Transverse colon (tissue), 4 donors: ENCODE measurements around the gene ZSWIM4. TPM values are rescaled to one million over a fixed set of nuclear protein-coding genes. Genes with fewer than 3 reads are reported as not detected.

Experiments
- DNase-seq: peaks from one replicate; pipeline ENCODE4 v3.0.0-alpha.2; 2019
- H3K27ac ChIP-seq, 4 donors: fragments of 200-600 bp; sonication (generic); 2 replicates each; pipeline ENCODE4 v1.5.1; 2016 to 2018; ENCODE audit warnings: inconsistent platforms in 4 of 4
- H3K27me3 ChIP-seq: fragments of 200-600 bp; sonication (generic); 2 replicates; pipeline ENCODE4 v1.5.1; 2017; ENCODE audit warnings: inconsistent platforms
- H3K36me3 ChIP-seq, 4 donors: fragments of 200-600 bp; sonication (generic); 2 replicates each; pipeline ENCODE4 v1.5.1; 2017 to 2019; ENCODE audit warnings: inconsistent platforms in 4 of 4
- H3K4me1 ChIP-seq, 4 donors: fragments of 200-600 bp; sonication (generic); 2 replicates each; pipeline ENCODE4 v1.5.1; 2017 to 2020; ENCODE audit warnings: inconsistent platforms in 4 of 4
- H3K4me3 ChIP-seq, 4 donors: fragments of 200-600 bp; sonication (generic); 1 replicate in 1 of 4; 2 replicates in 3 of 4; pipeline versions ENCODE4 v1.5.1 to v1.6.1; 2017 to 2019; ENCODE audit warnings: inconsistent platforms in 4 of 4
- H3K9me3 ChIP-seq, 2 donors: fragments of 200-600 bp; sonication (generic); 2 replicates each; pipeline ENCODE4 v1.5.1; 2017 to 2019; ENCODE audit warnings: inconsistent platforms in 2 of 2
- CTCF ChIP-seq, 5 experiments: fragments of 200-600 bp in 3 of 5; fragments of 450-650 bp in 2 of 5; sonication (generic) in 3 of 5; IDR thresholded peaks; 1 replicate in 2 of 5; 2 replicates in 3 of 5; pipeline ENCODE4 v1.5.1; 2016 to 2017; ENCODE audit warnings: antibody characterized with exemption in 5 of 5, inconsistent platforms in 3 of 5, mild to moderate bottlenecking in 2 of 5, moderate library complexity in 1 of 5
- EP300 ChIP-seq: sonication (generic); formaldehyde crosslinking; IDR thresholded peaks from one replicate; pipeline ENCODE4 v1.6.1; 2017; ENCODE audit warnings: antibody characterized with exemption, low read depth
- POLR2A ChIP-seq: fragments of 450-650 bp; IDR thresholded peaks from one replicate; pipeline ENCODE4 v1.6.1; 2016; ENCODE audit warnings: antibody characterized with exemption, mild to moderate bottlenecking, moderate library complexity
- POLR2AphosphoS5 ChIP-seq, 3 donors: sonication (generic); formaldehyde crosslinking; IDR thresholded peaks; one replicate each; pipeline ENCODE4 v1.6.1; 2016; ENCODE audit warnings: antibody characterized with exemption in 3 of 3
- WGBS, 2 donors: methylation state at CpG; one replicate each; pipeline ENCODE4 v1.1.5; 2018; ENCODE audit warnings: low coverage in 1 of 2; 5-methylcytosine and 5-hydroxymethylcytosine counted together
- in situ Hi-C, 4 donors: fragments of 200-750 bp; cut with MboI; loops; one replicate each; pipeline versions ENCODE4 v1.15.0 to v1.15.1; 2017; ENCODE audit warnings: low sequenced_read_pairs in 3 of 4, low pct_ligation_motif_present in 1 of 4, low pct_unique_long_range_greater_than_20kb in 1 of 4
- intact Hi-C: fragments of 100-400 bp; cut with DNase I; formaldehyde crosslinking; loops from one replicate; pipeline ENCODE4 v1.15.1; 2023; ENCODE audit warnings: low total_unique reads
- total RNA-seq, 4 donors: library from RNA; depleted of rRNA; stranded (reverse); fragments of >200 nt; gene quantifications; one replicate each; pipeline ENCODE4 v1.1.0, GENCODE V29; 2016

The ZSWIM4 gene
- total RNA-seq, 4 donors from 2014 or later, result 2.3 to 5.1 (median 2.9) TPM

- intact Hi-C loops, result no loop called here
- no peak for DNase-seq
- Histone ChIP-seq H3K36me3 (no peaks in the 10 kb centered on the region), H3K9me3 (no peaks in the 10 kb centered on the region), H3K27me3 (no peaks in the 10 kb centered on the region), H3K27ac (no peak overlapping the region), H3K4me1 (peaks cover 13 to 17% (median 16%) of the 10 kb centered on the region in 4 donors), H3K4me3 (no peak overlapping the region)
- WGBS, 2 donors, result 96 to 100% methylated on average over 2 to 47 of the region's 47 CpGs
- in situ Hi-C loops, result no loop called here
- TF ChIP-seq POLR2AphosphoS5 (IDR thresholded peaks at IDR 0.05) (no peak), EP300 (no peak), POLR2A (no peak), CTCF (IDR thresholded peaks at IDR 0.05) (no peak)
Measured at GRCh38 chr19:13830114-13830740, 35.0 kb downstream of the ZSWIM4 start.

GRCh38 chr19:13830741-13831536 is 35.7 kb downstream of the ZSWIM4 start:
- H3K36me3 ChIP-seq, result no peaks in the 10 kb centered on the region
- H3K27ac ChIP-seq, result no peak overlapping the region
- intact Hi-C loops (no loop called here), in situ Hi-C loops (no loop called here)
- TF ChIP-seq CTCF (IDR thresholded peaks at IDR 0.05) (no peak), POLR2AphosphoS5 (IDR thresholded peaks at IDR 0.05) (no peak), EP300 (no peak)
- H3K4me1 ChIP-seq, result peaks cover 13 to 22% (median 20%) of the 10 kb centered on the region in 4 donors
- 90 to 100% methylated on average over 11 to 32 of the region's 32 CpGs for WGBS, 2 donors
- no peaks in the 10 kb centered on the region for H3K27me3 ChIP-seq
- H3K9me3 ChIP-seq, result no peaks in the 10 kb centered on the region
- H3K4me3 ChIP-seq, result no peak overlapping the region
- no peak for DNase-seq

- Histone ChIP-seq H3K27ac (peak overlapping the region in 3 of 4 donors; percentile 99 to 100 (median 99)), H3K4me1 (peaks cover 13 to 30% (median 28%) of the 10 kb centered on the region in 4 donors), H3K9me3 (no peaks in the 10 kb centered on the region), H3K36me3 (no peaks in the 10 kb centered on the region), H3K27me3 (no peaks in the 10 kb centered on the region), H3K4me3 (no peak overlapping the region)
- TF ChIP-seq CTCF (IDR thresholded peaks at IDR 0.05) (no peak), EP300 (no peak), POLR2AphosphoS5 (IDR thresholded peaks at IDR 0.05) (no peak), POLR2A (no peak)
- DNase-seq, result no peak
- 79 to 83% methylated on average over 18 to 22 of the region's 22 CpGs for WGBS, 2 donors
- in situ Hi-C loops, result no loop called here
- intact Hi-C loops, result no loop called here
Measured at GRCh38 chr19:13831537-13832467, 36.6 kb downstream of the ZSWIM4 start.
